Neural progenitor cell (in vitro differentiated cells): ENCODE measurements around the gene KIRREL3.

Experiments
- EZH2 ChIP-seq: fragments of 200-600 bp; sonication (generic); IDR thresholded peaks from 2 replicates; pipeline ENCODE4 v1.6.1; 2017; ENCODE audit warnings: antibody characterized with exemption, mild to moderate bottlenecking, moderate library complexity
- TF ChIP-seq, protein P1 (sequence below): fragments of 200-600 bp; sonication (generic); IDR thresholded peaks from 2 replicates; pipeline ENCODE4 v1.5.1; 2017; ENCODE audit warnings: antibody characterized with exemption, mild to moderate bottlenecking

DNA sequence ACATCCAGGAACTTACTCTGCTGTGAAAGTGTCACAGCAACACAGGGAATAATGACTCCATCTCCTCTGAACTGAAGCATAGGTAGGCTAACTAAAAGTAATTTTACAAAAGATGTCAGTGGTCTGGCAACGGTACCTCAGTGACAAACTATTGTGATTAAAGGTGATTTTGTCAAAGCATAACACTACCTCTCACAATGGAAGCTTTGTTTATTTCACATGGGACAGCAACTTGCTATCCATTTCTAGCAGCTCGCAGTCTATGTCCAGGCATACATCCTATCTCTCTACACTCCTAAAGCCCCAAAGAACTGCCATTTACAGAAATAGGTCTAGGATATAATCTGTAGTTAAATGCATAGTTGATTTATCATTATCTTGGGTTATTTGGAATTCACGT is 163.0 kb downstream of the KIRREL3 start:
- TF ChIP-seq, protein P1, sequence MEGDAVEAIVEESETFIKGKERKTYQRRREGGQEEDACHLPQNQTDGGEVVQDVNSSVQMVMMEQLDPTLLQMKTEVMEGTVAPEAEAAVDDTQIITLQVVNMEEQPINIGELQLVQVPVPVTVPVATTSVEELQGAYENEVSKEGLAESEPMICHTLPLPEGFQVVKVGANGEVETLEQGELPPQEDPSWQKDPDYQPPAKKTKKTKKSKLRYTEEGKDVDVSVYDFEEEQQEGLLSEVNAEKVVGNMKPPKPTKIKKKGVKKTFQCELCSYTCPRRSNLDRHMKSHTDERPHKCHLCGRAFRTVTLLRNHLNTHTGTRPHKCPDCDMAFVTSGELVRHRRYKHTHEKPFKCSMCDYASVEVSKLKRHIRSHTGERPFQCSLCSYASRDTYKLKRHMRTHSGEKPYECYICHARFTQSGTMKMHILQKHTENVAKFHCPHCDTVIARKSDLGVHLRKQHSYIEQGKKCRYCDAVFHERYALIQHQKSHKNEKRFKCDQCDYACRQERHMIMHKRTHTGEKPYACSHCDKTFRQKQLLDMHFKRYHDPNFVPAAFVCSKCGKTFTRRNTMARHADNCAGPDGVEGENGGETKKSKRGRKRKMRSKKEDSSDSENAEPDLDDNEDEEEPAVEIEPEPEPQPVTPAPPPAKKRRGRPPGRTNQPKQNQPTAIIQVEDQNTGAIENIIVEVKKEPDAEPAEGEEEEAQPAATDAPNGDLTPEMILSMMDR: no peak
- TF ChIP-seq EZH2: no peak
